ENCODE data around the gene GPR152.
A peak's percentile ranks its signal among the peaks of the same experiment; 100 is the strongest.

The GPR152 gene

DNA sequence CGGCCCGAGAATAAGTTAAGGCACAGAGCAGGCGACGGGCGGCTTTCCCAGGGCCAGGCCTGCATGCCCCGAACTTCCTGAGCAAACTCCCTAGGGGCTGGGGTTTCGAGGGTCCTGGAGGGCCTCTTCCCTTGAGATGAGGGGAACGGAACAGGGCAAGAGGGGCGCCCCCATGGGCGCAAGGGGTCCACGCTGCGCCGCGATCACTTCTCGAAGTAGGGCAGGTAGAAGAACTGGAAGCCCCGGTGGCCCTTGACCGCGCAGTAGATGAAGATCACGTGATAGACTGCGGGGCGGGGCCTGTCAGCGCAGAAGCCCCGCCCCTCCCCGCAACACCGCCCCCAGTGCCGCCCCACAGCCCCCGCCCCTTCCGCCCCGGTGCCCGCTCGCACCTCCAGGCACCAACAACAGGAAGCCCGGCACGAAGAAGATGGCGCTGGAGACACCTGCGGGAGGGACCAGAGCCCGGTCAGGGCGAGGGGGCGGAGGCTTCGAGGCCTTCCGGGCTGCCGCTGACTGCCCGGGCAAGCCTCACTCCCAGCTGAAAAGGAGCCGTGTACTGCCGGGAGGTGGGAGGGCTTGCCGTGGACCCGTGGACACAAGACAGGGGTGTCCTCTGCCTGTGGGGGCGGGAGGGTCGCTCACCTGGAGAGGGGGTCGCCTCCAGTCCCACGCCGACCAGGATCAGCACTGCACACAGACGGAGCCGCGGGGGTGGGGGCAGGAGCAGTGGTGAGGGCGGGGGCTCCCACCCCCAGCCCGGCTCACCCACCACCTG lies 12.1 kb upstream of the GPR152 start:
- DNase-seq = peak; percentile 90

DNA sequence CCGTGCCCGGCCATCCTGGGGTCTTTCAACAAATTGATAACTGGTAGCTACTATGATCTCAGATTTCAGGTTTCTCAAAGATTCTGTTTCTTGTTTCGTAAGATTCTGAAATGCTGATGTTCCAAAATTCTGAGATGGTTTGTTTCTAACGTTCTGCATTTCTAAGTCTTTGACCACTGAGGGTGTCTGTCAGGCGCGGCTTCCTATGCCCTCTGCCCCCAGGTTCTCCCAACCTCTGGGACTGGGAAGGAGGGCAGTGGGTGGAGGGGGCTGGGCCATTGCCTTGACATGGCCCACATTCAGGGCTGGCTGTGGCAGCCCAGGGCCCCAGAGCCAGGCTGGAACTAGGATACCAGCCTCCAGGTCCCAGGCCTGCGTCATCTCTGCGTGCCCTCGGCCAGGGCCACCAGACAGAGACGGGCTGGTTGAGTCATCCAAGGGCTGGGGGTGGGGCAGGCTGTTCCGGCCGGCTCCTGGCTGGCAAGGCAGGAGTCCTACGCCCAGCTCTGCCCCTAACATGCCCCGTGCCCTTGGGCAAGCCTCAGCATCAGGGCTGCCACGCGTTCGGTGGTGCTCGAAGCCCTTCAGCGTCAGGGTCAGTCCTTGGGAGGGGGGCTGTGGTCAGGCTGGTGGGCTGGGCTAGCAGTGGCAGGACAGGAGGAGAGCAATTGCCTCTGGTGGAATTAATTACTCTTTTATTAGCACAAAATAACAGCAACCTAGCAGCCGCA lies 11.3 kb upstream of the GPR152 start:
- DNase-seq = no peak

- DNase-seq = no peak
Measured at GRCh38 chr11:67463186-67463585, 10.7 kb upstream of the GPR152 start.

DNA sequence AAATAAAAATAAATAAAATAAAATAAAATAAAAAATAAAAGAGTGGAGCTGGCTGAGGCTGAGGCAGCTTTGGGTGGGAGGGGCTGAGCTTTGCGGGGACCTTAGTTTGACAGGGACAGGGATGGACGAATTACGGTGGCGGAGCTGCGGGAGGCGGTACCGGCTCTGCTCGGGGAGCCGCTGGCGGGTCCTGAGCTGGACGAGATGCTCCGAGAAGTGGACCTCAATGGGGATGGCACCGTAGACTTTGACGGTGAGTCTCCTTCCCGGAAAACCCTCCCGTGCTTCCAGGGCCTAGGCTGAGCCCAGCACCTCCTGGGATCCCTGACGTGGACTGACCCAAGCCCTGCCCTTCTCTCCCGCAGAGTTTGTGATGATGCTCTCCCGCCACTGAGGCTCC lies 5.7 kb upstream of the GPR152 start:
- no peak for DNase-seq

GRCh38 chr11:67457453-67457852 lies 4.9 kb upstream of the GPR152 start:
- DNase-seq = no peak

GRCh38 chr11:67456068-67456705 lies 3.7 kb upstream of the GPR152 start:
- DNase-seq = no peak

DNA sequence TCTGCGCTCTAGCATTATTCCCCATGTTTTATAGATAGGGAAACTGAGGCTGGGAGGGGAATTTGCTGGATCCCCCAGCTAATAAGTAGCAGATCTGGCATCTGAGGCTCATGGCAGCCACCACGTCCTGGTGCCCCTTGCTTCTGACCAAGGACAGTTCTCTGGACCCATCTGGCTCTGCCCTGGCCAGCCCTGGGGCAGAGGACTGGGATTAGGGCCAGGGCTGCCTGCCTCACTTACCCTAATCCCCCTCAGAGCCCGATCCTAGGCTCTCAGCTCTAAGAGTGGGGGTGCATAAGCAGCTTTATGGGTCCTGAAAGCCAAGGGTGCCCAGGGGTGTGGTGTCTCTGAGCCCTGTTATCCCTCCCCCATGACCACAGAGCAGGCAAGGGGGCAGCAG lies 2.5 kb upstream of the GPR152 start, which contains the start of gene CABP4:
Gene CABP4 (plus strand): TSS at position 301 of the 400 bp plus-strand sequence. CDS start 70 bp downstream, at position 371.
- no peak for DNase-seq

GRCh38 chr11:67453816-67454732 lies 1.5 kb upstream of the GPR152 start:
- no peak for DNase-seq

DNA sequence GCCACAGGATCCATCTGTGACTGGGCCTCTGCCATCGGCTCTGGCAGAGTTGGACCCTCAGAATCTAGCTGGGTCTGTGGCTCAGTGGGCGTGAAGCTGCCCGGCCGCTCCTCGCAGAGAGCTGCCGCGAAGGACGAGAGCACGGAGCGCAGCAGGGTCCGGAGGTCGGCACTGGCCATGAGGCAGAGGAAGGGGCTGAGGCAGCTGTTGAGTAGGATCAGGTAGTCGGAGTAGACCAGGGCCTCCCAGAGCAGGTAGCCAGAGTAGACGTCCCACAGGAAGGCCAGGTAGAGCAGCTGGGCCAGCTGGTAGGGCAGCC lies 912 bp downstream of the GPR152 start:
- DNase-seq = no peak

GRCh38 chr11:67450796-67451657 lies 1.5 kb downstream of the GPR152 start:
- no peak for DNase-seq

GRCh38 chr11:67449116-67449844 lies 3.2 kb downstream of the GPR152 start:
- no peak for DNase-seq

DNA sequence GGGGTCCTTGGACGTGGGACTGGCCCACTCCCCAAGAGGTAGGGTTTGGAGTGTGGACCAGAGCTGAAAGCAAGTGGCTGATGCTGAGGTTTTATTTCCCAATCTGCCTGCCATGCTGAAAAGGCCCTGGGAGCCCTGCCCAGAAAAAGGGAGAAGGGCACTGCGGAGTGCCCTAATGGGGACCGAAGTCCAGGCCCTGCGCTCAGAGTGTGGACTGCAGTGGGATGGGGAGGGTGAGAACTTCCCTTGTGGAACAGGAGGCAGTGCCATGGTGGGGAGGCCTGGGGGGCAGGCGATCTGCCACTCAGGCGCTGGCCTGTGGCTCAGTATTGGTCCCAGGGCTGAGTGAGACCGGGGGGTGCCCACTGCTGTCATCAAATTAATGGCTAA lies 4.3 kb downstream of the GPR152 start:
- no peak for DNase-seq

- DNase-seq = no peak
Measured at GRCh38 chr11:67445515-67445914, 7.0 kb downstream of the GPR152 start.

GRCh38 chr11:67442504-67443404 lies 9.8 kb downstream of the GPR152 start:
- no peak for DNase-seq

DNA sequence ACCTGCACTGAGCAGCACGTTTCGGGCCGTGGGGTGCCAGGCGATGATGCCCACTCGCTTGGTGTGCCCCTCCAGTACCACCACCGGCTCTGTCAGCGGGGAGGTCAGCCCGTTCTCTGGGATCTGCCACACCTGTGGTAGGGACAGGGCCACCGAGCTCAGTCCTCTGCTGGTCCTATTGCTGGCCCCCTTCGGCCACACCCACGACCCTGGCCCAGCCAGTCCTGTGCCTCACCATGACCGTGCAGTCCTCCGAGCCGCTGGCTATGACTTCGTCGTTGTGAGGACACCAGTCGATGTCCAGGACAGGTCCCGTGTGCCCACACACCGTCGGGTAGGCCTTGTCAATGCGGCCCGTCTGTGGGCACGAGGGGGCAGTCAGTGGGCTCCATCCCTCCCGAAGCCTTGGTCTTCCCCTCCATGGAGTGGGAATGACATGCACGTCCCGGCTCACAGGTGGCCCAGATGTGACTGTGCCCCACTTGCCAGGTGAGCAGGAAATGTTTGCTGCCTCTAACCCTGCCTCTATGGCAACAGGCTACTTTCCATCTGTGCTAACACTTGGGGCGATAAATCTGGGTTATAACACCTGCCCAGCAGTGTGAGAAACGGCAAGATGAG lies 10.7 kb downstream of the GPR152 start:
- DNase-seq = no peak

- DNase-seq = no peak
Measured at GRCh38 chr11:67441098-67441563, 11.4 kb downstream of the GPR152 start.

- DNase-seq = no peak
Measured at GRCh38 chr11:67440229-67441097, 12.1 kb downstream of the GPR152 start.
